ENCODE results near the gene CCM2. TPM values are rescaled to one million over a fixed set of nuclear protein-coding genes. Genes with fewer than 3 reads are reported as not detected.

The CCM2 gene
- polyA plus RNA-seq, 1 donor from 2014 or later: 25.8 TPM

- H3K4me3 ChIP-seq (ENCODE audit: low read length): peak overlapping the region; percentile 89
- H3K4me2 ChIP-seq (ENCODE audit: low read length): peak overlapping the region; percentile 58
- no peaks in the 10 kb centered on the region for H3K36me3 ChIP-seq (ENCODE audit: insufficient read depth, low read length)
- H2AFZ ChIP-seq (ENCODE audit: low read depth, low read length): no peak overlapping the region
- TF ChIP-seq EP300 (conservative IDR thresholded peaks at IDR 0.05; ENCODE audit: poor library complexity, severe bottlenecking): no peak
- TF ChIP-seq EZH2 (IDR thresholded peaks at IDR 0.05; ENCODE audit: borderline replicate concordance, insufficient read depth, low read length, poor library complexity, severe bottlenecking): no peak
- no peak for TF ChIP-seq RAD21 (conservative IDR thresholded peaks at IDR 0.05)
- TF ChIP-seq REST (IDR thresholded peaks at IDR 0.05; ENCODE audit: borderline replicate concordance): no peak
- TF ChIP-seq CTCF (IDR thresholded peaks at IDR 0.05; ENCODE audit: poor library complexity, severe bottlenecking): no peak
- no peak for TF ChIP-seq POLR2AphosphoS5 (IDR thresholded peaks at IDR 0.05)
- TF ChIP-seq TAF1 (IDR thresholded peaks at IDR 0.05; ENCODE audit: low read depth): no peak
- TF ChIP-seq MXI1 (conservative IDR thresholded peaks at IDR 0.05; ENCODE audit: poor library complexity, severe bottlenecking): no peak
- no peak for TF ChIP-seq SMC3 (conservative IDR thresholded peaks at IDR 0.05; ENCODE audit: poor library complexity)
- H3K9ac ChIP-seq (ENCODE audit: low read length): peak overlapping the region; percentile 69
- no peak overlapping the region for H3K27ac ChIP-seq (ENCODE audit: low read length)
- H3K27me3 ChIP-seq (ENCODE audit: insufficient read depth, low read depth, low read length): no peaks in the 10 kb centered on the region
- peaks cover 30% of the 10 kb centered on the region for H3K79me2 ChIP-seq (replicated peaks; ENCODE audit: insufficient read depth, low read length)
- H3F3A ChIP-seq (ENCODE audit: insufficient read depth, low read length, poor library complexity, severe bottlenecking): peaks cover 8% of the 10 kb centered on the region
- H3K9me3 ChIP-seq (ENCODE audit: low read length): no peaks in the 10 kb centered on the region
- no peaks in the 10 kb centered on the region for H4K20me1 ChIP-seq (ENCODE audit: insufficient read depth)
- no peaks in the 10 kb centered on the region for H3K9me2 ChIP-seq (ENCODE audit: insufficient read depth, low read length)
Measured at GRCh38 chr7:45001138-45001694, 1.2 kb downstream of the CCM2 start.

GRCh38 chr7:45001826-45002225, 1.8 kb downstream of the CCM2 start:
- no peaks in the 10 kb centered on the region for H4K20me1 ChIP-seq (ENCODE audit: insufficient read depth)
- H3K79me2 ChIP-seq (replicated peaks; ENCODE audit: insufficient read depth, low read length): peaks cover 30% of the 10 kb centered on the region
- H3K36me3 ChIP-seq (ENCODE audit: insufficient read depth, low read length): no peaks in the 10 kb centered on the region
- peaks cover 8% of the 10 kb centered on the region for H3F3A ChIP-seq (ENCODE audit: insufficient read depth, low read length, poor library complexity, severe bottlenecking)
- H3K4me2 ChIP-seq (ENCODE audit: low read length): no peak overlapping the region
- H3K9ac ChIP-seq (ENCODE audit: low read length): peak overlapping the region; percentile 69
- H3K4me3 ChIP-seq (ENCODE audit: low read length): peak overlapping the region; percentile 89
- no peak overlapping the region for H2AFZ ChIP-seq (ENCODE audit: low read depth, low read length)
- no peak for TF ChIP-seq EP300 (conservative IDR thresholded peaks at IDR 0.05; ENCODE audit: poor library complexity, severe bottlenecking)
- no peak for TF ChIP-seq EZH2 (IDR thresholded peaks at IDR 0.05; ENCODE audit: borderline replicate concordance, insufficient read depth, low read length, poor library complexity, severe bottlenecking)
- TF ChIP-seq TAF1 (IDR thresholded peaks at IDR 0.05; ENCODE audit: low read depth): no peak
- TF ChIP-seq CTCF (IDR thresholded peaks at IDR 0.05; ENCODE audit: poor library complexity, severe bottlenecking): no peak
- no peak for TF ChIP-seq SMC3 (conservative IDR thresholded peaks at IDR 0.05; ENCODE audit: poor library complexity)
- no peak for TF ChIP-seq REST (IDR thresholded peaks at IDR 0.05; ENCODE audit: borderline replicate concordance)
- H3K27ac ChIP-seq (ENCODE audit: low read length): no peak overlapping the region
- no peaks in the 10 kb centered on the region for H3K9me2 ChIP-seq (ENCODE audit: insufficient read depth, low read length)
- no peaks in the 10 kb centered on the region for H3K27me3 ChIP-seq (ENCODE audit: insufficient read depth, low read depth, low read length)
- no peaks in the 10 kb centered on the region for H3K9me3 ChIP-seq (ENCODE audit: low read length)
